HG02759 (cell line): Measurements from ENCODE around the gene THBS2.
"Not testable (repeated sequence)": the region's sequence is repeated elsewhere in the genome, so short reads cannot be mapped to it uniquely, and the experiment has no call there.

ENCODE experiments used
- ATAC-seq: cut with Tn5 transposase; IDR thresholded peaks from one replicate; pipeline ENCODE4 v1.9.1; 2021; ENCODE audit warnings: mild to moderate bottlenecking, moderate library complexity; ENCODE audit not compliant: unreplicated experiment

The THBS2 gene

GRCh38 chr6:169273511-169273910 is 19.9 kb upstream of the THBS2 start:
- ATAC-seq = no peak

DNA sequence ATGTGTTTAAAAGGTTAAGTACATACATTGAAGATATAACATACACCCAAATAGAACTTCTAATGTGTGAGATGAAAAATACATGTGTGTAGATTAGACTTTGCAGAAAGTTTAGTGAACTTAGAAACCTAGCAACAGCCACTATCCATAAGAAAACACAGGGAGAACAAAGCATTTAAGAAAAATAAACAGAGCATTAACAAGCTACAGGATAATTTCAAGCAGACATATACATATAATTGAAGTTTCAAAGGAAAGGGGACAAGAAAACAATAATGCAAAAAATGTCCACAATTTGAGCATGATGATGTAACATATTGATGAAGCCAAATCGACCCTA is 18.2 kb upstream of the THBS2 start:
- no peak for ATAC-seq

GRCh38 chr6:169271158-169271876 is 17.7 kb upstream of the THBS2 start:
- ATAC-seq = no peak

GRCh38 chr6:169270077-169270380 is 16.4 kb upstream of the THBS2 start:
- ATAC-seq = not testable (repeated sequence)

DNA sequence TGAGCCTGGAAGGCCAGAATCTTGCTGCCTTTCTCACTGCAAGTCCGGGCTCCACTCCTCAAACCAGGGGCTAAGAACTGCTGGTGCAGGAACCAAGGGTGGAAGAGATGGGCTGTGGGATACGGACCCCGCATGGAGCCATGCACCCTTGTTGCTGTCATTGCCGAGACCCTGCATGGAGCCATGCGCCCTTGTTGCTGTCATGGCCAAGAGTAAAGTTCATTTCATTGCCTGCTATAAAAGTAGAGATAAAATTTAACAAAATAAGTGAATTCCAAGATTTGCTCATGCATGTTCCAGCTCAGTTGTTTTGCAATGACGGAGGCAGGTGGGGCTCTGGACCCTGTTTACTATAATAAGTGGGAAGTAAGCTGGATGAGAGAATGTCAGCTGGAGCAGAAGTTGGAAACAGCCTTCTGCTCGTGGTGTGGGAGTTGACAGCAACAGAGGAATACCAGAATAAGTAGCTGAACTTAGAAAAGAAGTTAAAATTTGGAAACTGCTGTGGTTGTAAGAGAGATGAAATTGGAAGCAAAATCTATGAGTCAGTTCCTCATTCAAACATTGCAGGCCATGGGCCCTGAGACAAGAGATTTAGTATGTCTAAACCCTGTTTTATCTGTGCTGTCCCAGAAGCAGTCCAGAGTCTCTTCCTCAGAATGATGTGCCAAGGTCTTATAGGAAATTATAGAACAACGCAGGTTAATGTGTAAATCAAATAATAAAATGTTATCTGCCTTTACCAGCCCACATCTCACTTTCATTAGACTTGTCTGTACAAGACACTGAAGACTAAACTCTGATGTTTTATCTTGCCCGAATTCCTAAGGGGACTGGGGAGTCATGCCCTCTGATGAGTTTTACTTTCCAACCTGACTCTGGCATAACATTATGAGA is 15.8 kb upstream of the THBS2 start:
- ATAC-seq = no peak

DNA sequence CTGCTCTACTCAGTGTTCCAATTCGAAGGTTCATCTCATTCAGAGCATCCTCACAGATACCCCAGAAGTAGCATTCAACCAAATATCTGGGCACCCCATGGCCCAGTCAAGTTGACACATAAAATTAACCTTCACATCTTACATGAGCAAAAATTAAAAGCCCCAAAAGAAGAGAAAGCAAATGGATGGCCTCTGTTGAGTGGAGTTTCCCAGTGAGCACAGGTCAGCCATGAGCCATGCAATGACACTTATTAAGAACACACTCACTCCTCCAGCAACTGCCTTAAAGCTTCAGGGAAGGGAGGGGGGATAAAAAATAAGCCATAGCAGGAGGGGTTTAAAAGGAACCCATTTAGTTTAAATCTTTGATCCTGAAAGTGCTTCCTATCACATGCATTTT is 14.6 kb upstream of the THBS2 start:
- ATAC-seq = no peak

- no peak for ATAC-seq
These were observed 13.3 kb upstream of the THBS2 start for GRCh38 chr6:169266746-169267591.

- no peak for ATAC-seq
These were observed 12.6 kb upstream of the THBS2 start for GRCh38 chr6:169266261-169266660.

DNA sequence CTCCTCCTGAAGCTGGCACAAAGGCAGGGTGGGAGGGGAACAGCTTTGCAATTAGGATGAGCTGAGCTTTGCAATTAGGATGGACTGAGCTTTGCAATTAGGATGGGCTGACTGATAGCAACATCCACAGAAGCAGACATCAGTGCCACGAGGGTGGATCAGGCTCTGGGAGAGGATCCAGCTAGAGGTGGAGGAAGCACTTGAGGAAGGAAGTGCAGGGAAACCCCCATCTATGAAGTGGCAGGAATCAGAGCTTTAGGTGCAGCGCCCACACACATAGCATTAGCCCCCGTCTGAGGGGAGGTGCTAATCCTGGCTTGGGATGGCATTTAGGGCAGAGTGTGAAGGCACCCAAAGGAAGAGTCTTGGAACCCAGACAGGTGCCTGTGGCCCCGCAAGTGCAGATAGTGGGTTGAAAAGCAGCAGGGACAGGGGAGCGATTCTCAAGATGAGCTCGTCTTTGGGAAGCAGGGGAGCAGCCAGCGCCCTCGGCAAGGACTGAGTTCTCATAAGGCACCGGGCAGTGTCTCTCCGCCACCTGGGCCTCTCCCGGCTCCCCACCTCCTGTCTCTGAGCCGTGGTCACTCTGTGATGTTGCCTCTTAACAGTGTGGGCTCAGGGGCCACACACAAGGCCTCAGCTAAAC is 12.0 kb upstream of the THBS2 start:
- no peak for ATAC-seq

DNA sequence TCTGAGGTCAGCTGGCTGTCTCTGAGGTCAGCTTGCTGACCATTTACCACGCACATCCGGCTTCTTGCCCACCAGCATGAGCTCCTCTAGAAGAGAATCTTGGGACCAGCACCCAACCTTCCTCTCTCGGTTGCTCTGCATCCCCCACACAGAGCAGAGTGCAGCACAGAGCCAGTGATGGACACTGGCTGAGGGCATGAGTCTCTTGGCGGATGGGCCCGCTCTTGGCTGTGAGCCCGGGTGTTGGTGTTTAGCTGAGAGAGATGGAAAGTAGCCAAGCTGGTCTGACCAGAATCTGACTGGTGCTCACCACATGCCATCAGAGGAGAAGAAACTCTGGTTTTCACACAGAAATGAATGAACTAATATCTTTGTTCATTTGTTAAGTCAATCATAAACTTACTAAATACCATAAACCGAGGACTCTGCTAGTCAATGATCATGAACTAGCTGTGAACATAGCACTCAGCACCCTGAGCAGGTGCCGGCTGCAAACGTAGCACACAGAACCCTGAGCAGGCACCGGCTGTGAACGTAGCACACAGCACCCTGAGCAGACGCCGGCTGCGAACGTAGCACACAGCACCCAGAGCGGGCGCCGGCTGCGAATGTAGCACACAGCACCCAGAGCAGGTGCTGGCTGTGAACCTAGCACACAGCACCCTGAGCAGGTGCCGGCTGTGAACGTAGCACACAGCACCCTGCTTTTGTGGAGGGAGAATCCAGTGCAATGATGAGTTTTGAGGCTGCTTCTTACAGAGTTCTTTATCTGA is 10.4 kb upstream of the THBS2 start:
- ATAC-seq = no peak

- no peak for ATAC-seq
These were observed 9.7 kb upstream of the THBS2 start for GRCh38 chr6:169263374-169263773.

DNA sequence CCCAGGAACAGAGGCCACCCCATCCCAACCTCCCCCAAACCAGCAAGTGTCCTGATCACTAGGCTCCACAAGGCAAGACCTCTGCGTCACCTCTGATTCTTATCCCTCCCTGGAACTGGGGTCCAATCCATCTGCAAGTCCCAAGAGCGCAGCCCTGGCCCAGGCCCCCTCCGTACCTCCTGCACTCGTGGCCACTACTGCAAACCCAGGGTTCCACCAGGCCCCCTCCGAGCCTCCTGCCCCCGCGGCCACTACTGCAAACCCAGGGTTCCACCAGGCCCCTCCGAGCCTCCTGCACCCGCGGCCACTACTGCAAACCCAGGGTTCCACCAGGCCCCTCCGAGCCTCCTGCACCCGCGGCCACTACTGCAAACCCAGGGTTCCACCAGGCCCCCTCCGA is 9.0 kb upstream of the THBS2 start:
- not testable (repeated sequence) for ATAC-seq

GRCh38 chr6:169256518-169256917 is 2.9 kb upstream of the THBS2 start:
- ATAC-seq = no peak

GRCh38 chr6:169256061-169256460 is 2.4 kb upstream of the THBS2 start:
- ATAC-seq = no peak

GRCh38 chr6:169255643-169256042 is 2.0 kb upstream of the THBS2 start:
- no peak for ATAC-seq

DNA sequence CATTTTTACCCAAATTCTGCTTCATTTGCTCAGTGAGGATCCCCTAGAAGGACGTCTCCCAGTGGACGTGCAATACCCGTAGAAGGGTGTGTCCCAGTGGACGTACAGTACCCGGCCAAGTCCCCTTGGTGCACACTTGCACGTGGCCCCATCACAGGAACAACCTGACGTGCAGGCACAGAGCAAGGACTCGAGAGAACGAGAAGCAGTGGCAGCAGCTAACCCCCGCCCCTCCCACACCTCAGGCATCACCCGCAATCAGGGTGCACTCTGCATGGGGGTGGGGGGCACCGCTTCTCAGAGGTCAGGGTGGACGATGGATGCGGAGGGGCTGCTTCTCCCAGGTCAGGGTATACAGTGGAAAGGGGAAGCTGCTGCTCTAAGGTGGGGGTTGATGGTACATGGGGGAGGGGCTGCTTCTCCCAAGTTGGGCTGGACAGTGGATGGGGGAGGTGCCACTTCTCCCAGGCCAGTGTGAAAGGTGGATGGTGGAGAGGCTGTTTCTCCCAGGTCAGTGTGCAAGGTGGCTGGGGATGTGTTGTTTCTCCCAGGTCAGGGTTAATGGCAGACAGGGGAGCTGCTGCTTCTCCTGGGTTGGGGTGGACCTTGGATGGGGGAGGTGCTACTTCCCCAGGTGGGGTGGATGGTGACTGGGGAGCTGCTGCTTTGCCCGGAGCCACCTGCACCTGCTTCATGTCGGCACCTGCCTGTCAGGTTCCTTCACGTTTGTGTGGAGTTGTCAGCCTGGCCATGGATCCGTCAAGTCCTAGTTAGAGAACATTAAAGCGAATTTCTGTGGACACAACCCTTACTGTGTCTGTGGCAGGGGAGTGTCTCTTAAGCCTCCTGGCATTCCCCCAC is 1.0 kb upstream of the THBS2 start:
- ATAC-seq = no peak

DNA sequence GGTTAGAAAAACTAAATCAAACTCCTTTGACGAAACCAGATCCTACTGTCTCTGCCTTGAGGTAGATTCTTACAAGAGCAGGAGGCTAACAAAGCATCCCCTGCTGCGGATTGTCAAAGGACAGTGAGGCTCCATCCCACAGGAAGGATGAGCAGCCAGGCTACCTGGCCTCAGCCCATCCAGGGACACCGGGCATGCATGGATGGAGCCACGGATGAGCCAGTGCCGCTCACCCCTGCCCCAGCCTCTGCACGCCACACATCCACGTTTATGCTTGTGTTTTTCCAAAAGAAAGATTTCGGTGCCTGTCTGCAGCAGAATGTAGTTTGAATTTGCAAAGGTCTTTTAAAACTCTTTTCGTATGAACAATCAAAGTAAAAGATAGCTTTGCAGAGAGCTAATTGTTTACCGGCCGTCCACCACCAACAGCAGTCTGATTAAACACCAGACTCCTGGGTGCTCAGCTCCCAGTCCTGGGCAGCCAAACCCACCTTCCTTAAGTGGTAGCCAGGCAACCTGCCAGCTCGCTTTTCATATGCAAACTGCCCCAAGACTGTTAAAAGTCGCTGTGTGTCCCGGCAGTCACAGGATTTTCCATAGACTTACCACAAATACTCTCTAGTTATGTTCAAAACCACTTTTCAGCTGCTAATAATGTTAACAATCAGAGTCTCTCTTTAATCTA is 999 bp downstream of the THBS2 start:
- no peak for ATAC-seq

- no peak for ATAC-seq
These were observed 1.7 kb downstream of the THBS2 start for GRCh38 chr6:169251822-169252504.
